Testis (tissue), 3 donors: ENCODE data around the gene RNF182. TPM values are rescaled to one million over a fixed set of nuclear protein-coding genes. Genes with fewer than 3 reads are reported as not detected.

Experiments
- DNase-seq: peaks from one replicate; pipeline ENCODE4 v3.0.0-alpha.2; 2019
- H3K27ac ChIP-seq, 2 donors: fragments of 200-600 bp; sonication (generic); one replicate each; pipeline ENCODE4 v1.5.1; 2019
- H3K27me3 ChIP-seq: fragments of 200-600 bp; sonication (generic); one replicate; pipeline ENCODE4 v1.5.1; 2019
- H3K36me3 ChIP-seq: fragments of 200-600 bp; sonication (generic); one replicate; pipeline ENCODE4 v1.5.1; 2017; ENCODE audit warnings: low read depth; ENCODE audit errors: missing control alignments
- H3K4me1 ChIP-seq: fragments of 200-600 bp; sonication (generic); one replicate; pipeline ENCODE4 v1.5.1; 2019
- H3K4me3 ChIP-seq, 2 donors: fragments of 200-600 bp; sonication (generic); one replicate each; pipeline ENCODE4 v1.5.1; 2017 to 2019
- H3K9me3 ChIP-seq: fragments of 200-600 bp; sonication (generic); one replicate; pipeline ENCODE4 v1.5.1; 2017
- POLR2A ChIP-seq: fragments of 450-650 bp; IDR thresholded peaks from one replicate; pipeline ENCODE4 v1.6.1; 2017; ENCODE audit warnings: antibody characterized with exemption, mild to moderate bottlenecking, moderate library complexity
- WGBS, 2 donors: methylation state at CpG; one replicate each; pipeline ENCODE4 v1.1.5; 2018; 5-methylcytosine and 5-hydroxymethylcytosine counted together
- intact Hi-C: fragments of 100-400 bp; cut with DNase I; formaldehyde crosslinking; loops from one replicate; pipeline ENCODE4 v1.15.1; 2023; ENCODE audit warnings: low total_unique reads
- polyA plus RNA-seq: library from polyadenylated mRNA; stranded (reverse); fragments of 350-450 nt; fragmentation: Illumina TruSeq; extraction: RNeasy Lipid Tissue Mini Kit (QIAGEN cat#74804); gene quantifications from one replicate; pipeline ENCODE4 v1.2.3, GENCODE V29; 2014; ENCODE audit warnings: low read depth, low replicate concordance; ENCODE audit not compliant: insufficient read depth
- total RNA-seq, 2 donors: library from RNA; depleted of rRNA; stranded (reverse); fragments of >200 nt; gene quantifications; one replicate each; pipeline ENCODE4 v1.2.3, GENCODE V29; 2016
- TF ChIP-seq, protein P1 (sequence below), 3 experiments: fragments of 450-650 bp in 2 of 3; fragments of 200-600 bp in 1 of 3; sonication (generic) in 1 of 3; IDR thresholded peaks; one replicate each; pipeline ENCODE4 v1.5.1; 2016 to 2019; ENCODE audit warnings: antibody characterized with exemption in 3 of 3, mild to moderate bottlenecking in 2 of 3, moderate library complexity in 1 of 3

Gene RNF182
- total and polyA plus RNA-seq, 3 donors from 2014 or later, result 5.8 to 7.2 (median 6.8) TPM

DNA sequence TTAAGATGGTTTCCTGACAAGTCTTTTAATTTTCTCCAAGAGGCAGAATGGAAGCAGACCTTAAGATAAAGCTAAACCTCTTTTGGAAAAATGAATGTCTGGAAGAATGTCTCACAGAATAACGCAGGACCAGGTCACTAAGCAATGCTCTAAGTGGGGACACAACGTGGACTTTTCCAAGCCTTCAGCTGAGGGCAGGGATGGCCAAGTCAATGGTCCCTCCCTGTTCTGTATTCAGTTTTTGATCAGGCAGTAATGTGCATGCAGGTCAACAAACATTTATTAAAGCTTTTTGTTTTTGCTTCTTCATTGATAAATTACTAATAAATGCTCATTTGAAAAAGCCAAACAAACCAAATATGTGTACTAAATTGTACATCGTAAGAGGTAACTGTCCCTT is 2.0 kb upstream of the RNF182 start:
- peaks cover 6% of the 10 kb centered on the region for H3K4me1 ChIP-seq
- no peak overlapping the region for H3K4me3 ChIP-seq
- 65 to 85% methylated on average over 3 of the region's 3 CpGs for WGBS, 2 donors
- H3K27ac ChIP-seq, result no peak overlapping the region
- no peaks in the 10 kb centered on the region for H3K36me3 ChIP-seq
- no peak for DNase-seq
- H3K27me3 ChIP-seq, result no peaks in the 10 kb centered on the region
- H3K9me3 ChIP-seq, result no peaks in the 10 kb centered on the region
- intact Hi-C loops, result no loop called here
- TF ChIP-seq, protein P1, sequence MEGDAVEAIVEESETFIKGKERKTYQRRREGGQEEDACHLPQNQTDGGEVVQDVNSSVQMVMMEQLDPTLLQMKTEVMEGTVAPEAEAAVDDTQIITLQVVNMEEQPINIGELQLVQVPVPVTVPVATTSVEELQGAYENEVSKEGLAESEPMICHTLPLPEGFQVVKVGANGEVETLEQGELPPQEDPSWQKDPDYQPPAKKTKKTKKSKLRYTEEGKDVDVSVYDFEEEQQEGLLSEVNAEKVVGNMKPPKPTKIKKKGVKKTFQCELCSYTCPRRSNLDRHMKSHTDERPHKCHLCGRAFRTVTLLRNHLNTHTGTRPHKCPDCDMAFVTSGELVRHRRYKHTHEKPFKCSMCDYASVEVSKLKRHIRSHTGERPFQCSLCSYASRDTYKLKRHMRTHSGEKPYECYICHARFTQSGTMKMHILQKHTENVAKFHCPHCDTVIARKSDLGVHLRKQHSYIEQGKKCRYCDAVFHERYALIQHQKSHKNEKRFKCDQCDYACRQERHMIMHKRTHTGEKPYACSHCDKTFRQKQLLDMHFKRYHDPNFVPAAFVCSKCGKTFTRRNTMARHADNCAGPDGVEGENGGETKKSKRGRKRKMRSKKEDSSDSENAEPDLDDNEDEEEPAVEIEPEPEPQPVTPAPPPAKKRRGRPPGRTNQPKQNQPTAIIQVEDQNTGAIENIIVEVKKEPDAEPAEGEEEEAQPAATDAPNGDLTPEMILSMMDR (IDR thresholded peaks at IDR 0.05), result no peak
- TF ChIP-seq POLR2A, result no peak

DNA sequence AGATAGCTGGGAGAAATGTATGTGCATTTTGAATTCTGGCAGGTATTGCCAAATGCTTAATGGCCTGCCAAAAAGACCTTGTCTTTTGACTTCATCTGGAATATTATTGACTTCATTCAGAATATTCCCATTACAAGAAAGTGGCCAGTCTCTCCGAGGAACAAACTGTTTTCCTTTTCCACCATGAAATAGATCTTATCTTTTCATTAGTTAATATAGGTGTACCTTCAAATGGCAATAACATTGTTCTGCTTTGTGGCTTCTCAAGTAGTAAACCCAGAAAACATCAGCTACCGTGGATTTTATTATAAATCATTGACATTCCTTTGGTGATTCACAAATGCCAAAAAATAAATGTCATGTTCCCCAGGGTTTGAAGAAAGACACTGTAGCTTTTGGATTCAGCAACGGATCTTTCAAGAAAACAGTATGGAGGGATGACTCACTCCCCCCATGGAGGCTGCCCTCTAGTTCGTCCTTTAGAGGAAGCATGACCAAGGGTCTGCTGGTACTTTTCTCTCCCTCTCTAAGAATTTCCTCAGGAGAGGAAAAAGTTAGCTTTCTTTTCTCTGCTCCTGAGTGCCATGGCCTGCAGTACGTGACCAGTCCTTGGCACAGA is 1.1 kb upstream of the RNF182 start:
- H3K27me3 ChIP-seq, result no peaks in the 10 kb centered on the region
- TF ChIP-seq, protein P1 (IDR thresholded peaks at IDR 0.05), result no peak
- TF ChIP-seq POLR2A, result no peak
- no peaks in the 10 kb centered on the region for H3K9me3 ChIP-seq
- H3K36me3 ChIP-seq, result no peaks in the 10 kb centered on the region
- intact Hi-C loops, result no loop called here
- no peak overlapping the region for H3K27ac ChIP-seq
- DNase-seq, result no peak
- H3K4me3 ChIP-seq, result peak overlapping the region; percentile 43 to 57
- 28 to 38% methylated on average over 5 of the region's 5 CpGs for WGBS, 2 donors
- H3K4me1 ChIP-seq, result peaks cover 6% of the 10 kb centered on the region

DNA sequence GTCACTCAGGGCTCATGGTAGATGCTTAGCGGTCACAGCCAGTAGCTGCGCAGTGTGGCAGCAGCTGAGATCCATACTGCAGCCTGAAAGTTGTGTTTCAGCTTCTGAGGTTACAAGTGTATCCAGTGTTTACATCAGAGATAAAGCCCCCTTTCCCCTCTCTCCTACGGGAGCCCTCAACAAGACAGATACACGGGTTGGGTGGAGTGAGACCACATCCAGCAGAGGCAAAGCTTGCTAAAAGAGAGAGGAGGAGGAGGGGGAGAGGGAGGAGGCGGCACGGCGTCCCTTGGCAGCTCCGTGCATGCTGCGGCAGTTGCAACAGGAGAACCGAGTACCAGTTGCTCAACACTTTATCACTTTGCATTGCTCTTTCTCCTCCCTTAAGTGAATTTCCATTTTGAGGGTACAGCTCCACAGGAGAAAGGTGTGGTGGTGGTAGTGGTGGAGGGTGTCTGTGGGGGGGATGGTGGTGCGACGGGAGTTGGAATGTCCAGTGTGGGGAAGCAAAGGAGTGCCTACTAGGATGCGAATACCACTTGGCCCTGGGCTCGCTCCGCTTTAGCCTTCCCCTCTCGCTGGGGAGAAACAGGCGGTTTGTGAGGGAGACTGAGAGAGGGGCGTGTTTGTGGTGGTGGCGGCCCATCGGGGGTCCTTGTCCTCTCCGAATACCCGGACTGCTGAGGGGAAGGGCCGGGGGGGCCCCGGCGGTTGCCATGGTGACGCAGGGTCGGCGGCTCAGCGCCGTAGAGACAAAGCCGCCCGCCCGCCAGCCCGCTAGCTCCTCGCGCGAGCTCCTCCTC is 405 bp upstream of the RNF182 start:
- Histone ChIP-seq H3K27ac (peak overlapping the region in 1 of 2 donors; percentile 18), H3K9me3 (no peaks in the 10 kb centered on the region), H3K36me3 (no peaks in the 10 kb centered on the region), H3K4me3 (peak overlapping the region; percentile 43 to 57), H3K27me3 (no peaks in the 10 kb centered on the region), H3K4me1 (peaks cover 6% of the 10 kb centered on the region)
- DNase-seq, result peak; percentile 48
- TF ChIP-seq, protein P1 (IDR thresholded peaks at IDR 0.05), result no peak
- no peak for TF ChIP-seq POLR2A
- 8 to 12% methylated on average over 17 to 37 of the region's 37 CpGs for WGBS, 2 donors
- intact Hi-C loops, result no loop called here

DNA sequence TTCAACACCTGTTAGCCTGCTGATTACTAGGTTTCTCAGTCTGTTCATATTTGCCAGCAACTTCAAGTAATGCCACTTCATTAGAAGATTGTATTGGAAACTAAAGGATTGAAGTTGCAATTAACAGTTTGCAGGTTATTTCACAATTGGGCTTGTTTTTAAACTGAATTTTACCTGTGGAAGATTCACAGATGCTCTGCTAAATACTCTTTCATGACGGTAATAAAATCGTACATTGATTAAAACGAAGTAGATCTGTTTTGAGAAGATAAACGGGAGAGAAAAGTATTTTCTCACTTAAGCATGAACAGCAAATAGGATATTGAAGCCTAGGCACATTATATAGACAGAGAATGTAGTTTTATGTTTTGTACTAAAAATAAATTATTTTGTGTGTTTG is 1.6 kb downstream of the RNF182 start:
- Histone ChIP-seq H3K27ac (no peak overlapping the region), H3K9me3 (no peaks in the 10 kb centered on the region), H3K36me3 (no peaks in the 10 kb centered on the region), H3K27me3 (no peaks in the 10 kb centered on the region), H3K4me1 (peaks cover 6% of the 10 kb centered on the region), H3K4me3 (no peak overlapping the region)
- no peak for TF ChIP-seq POLR2A
- TF ChIP-seq, protein P1 (IDR thresholded peaks at IDR 0.05), result no peak
- no peak for DNase-seq
- intact Hi-C loops, result no loop called here
- 51 to 61% methylated on average over 4 of the region's 4 CpGs for WGBS, 2 donors
